HepG2 (cell line): ENCODE data around the gene FAM83C. TPM values are rescaled to one million over a fixed set of nuclear protein-coding genes. Genes with fewer than 3 reads are reported as not detected.

Source experiments
- ATAC-seq: fragments of 200-7000 bp; cut with Tn5 transposase; 3 replicates; pipeline ENCODE4 v1.9.1; 2020; ENCODE audit warnings: mild to moderate bottlenecking, moderate library complexity
- BruUV-seq: library from RNA; stranded (reverse); fragments of 400-500 nt; replicated peaks from 2 replicates; lab custom pipeline; 2021; lab: Mats Ljungman, UMichigan
- CTCF ChIA-PET: fragments of 300-600 bp; formaldehyde crosslinking; extraction: SDS; loops from one replicate; lab custom pipeline; 2021; ENCODE audit warnings: low total read pairs, inconsistent platforms, low intra/inter-chr PET ratio; lab: Yijun Ruan, JAX
- POLR2A ChIA-PET: fragments of 350-600 bp; sonication (Branson Sonifier 250); formaldehyde crosslinking; loops from one replicate; lab custom pipeline; 2020; ENCODE audit warnings: antibody characterized with exemption, inconsistent platforms; lab: Yijun Ruan, JAX
- DNase-seq: peaks from one replicate; pipeline ENCODE4 v3.0.0-alpha.2; 2015; ENCODE audit warnings: low spot score
- FAIRE-seq: peaks from 3 replicates; lab custom pipeline; 2011; peaks lifted over from hg19 to GRCh38; lab: Jason Lieb, UNC
- H2AFZ ChIP-seq: one replicate; pipeline ENCODE4 v1.6.1; 2011; ENCODE audit warnings: low read length, inconsistent platforms
- H3K27ac ChIP-seq: fragments of 300-600 bp; 3 replicates; pipeline ENCODE4 v1.8.0; 2011; ENCODE audit warnings: mixed run types, mild to moderate bottlenecking, mixed read lengths, low read length, inconsistent platforms; ENCODE audit not compliant: insufficient read depth; ENCODE audit errors: extremely low read length
- H3K27me3 ChIP-seq, 2 experiments: fragments of 200-600 bp in 1 of 2; 2 replicates in 1 of 2; 3 replicates in 1 of 2; pipeline versions ENCODE4 v1.6.0 to v1.8.0; 2011; ENCODE audit warnings: low read length in 2 of 2, mild to moderate bottlenecking in 2 of 2, moderate library complexity in 2 of 2, inconsistent platforms in 1 of 2; ENCODE audit not compliant: insufficient read depth in 2 of 2, control insufficient read depth in 1 of 2
- H3K36me3 ChIP-seq, 2 experiments: fragments of 200-600 bp in 1 of 2; replicated peaks in 1 of 2; 2 replicates in 1 of 2; 3 replicates in 1 of 2; pipeline versions ENCODE4 v1.5.1 to v1.8.0; 2011; ENCODE audit warnings: low read length in 2 of 2, inconsistent platforms in 1 of 2; ENCODE audit not compliant: insufficient read depth in 2 of 2, control insufficient read depth in 1 of 2
- H3K4me1 ChIP-seq: 2 replicates; pipeline ENCODE4 v1.5.1; 2012; ENCODE audit warnings: low read length, inconsistent platforms; ENCODE audit not compliant: insufficient read depth
- H3K4me2 ChIP-seq: 2 replicates; pipeline ENCODE4 v1.6.0; 2011; ENCODE audit warnings: low read depth, low read length, inconsistent platforms
- H3K4me3 ChIP-seq, 3 experiments: fragments of 200-600 bp in 1 of 3; sonication (generic), shearing (Covaris generic) in 1 of 3; replicated peaks in 1 of 3; 2 replicates each; pipeline ENCODE4 v1.5.1; 2011 to 2016; ENCODE audit warnings: low read length in 3 of 3, inconsistent platforms in 2 of 3, low read depth in 2 of 3, mild to moderate bottlenecking in 2 of 3, control low read depth in 1 of 3, mixed read lengths in 1 of 3; ENCODE audit not compliant: insufficient read depth in 1 of 3
- H3K79me2 ChIP-seq: one replicate; pipeline ENCODE4 v1.6.1; 2011; ENCODE audit warnings: low read length, inconsistent platforms; ENCODE audit not compliant: insufficient read depth
- H3K9ac ChIP-seq: 2 replicates; pipeline ENCODE4 v1.6.0; 2011; ENCODE audit warnings: mild to moderate bottlenecking, low read depth, low read length, inconsistent platforms; ENCODE audit not compliant: insufficient read depth
- H3K9me3 ChIP-seq: 2 replicates; pipeline ENCODE4 v1.5.1; 2012; ENCODE audit warnings: mild to moderate bottlenecking, low read length
- H4K20me1 ChIP-seq: 2 replicates; pipeline ENCODE4 v1.6.0; 2011; ENCODE audit warnings: inconsistent platforms, mild to moderate bottlenecking, low read length, moderate library complexity; ENCODE audit not compliant: insufficient read depth
- ARNT2 ChIP-seq: sonication (generic); formaldehyde crosslinking; IDR thresholded peaks from 2 replicates; pipeline ENCODE4 v1.8.0; 2022; ENCODE audit warnings: mild to moderate bottlenecking, low read depth, missing genetic modification reagents, moderate library complexity
- EHMT2 ChIP-seq: fragments of 200-600 bp; sonication (generic); IDR thresholded peaks from 2 replicates; pipeline ENCODE4 v1.7.0; 2017; ENCODE audit warnings: antibody characterized with exemption, low read depth, low read length, borderline replicate concordance
- GLI4 ChIP-seq: sonication (generic); formaldehyde crosslinking; IDR thresholded peaks from 2 replicates; pipeline ENCODE4 v1.5.1; 2020; ENCODE audit warnings: missing genetic modification reagents, mild to moderate bottlenecking, moderate library complexity, borderline replicate concordance
- GTF3A ChIP-seq: sonication (generic); formaldehyde crosslinking; conservative IDR thresholded peaks from 2 replicates; pipeline ENCODE4 v1.4.0; 2020; ENCODE audit warnings: mild to moderate bottlenecking, missing genetic modification reagents
- HHEX ChIP-seq: IDR thresholded peaks from 2 replicates; pipeline ENCODE4 v1.6.1; 2016; ENCODE audit warnings: control low read depth
- IKZF4 ChIP-seq: sonication (generic); formaldehyde crosslinking; IDR thresholded peaks from 2 replicates; pipeline ENCODE4 v1.5.1; 2020; ENCODE audit warnings: borderline replicate concordance, mild to moderate bottlenecking, low read depth, missing genetic modification reagents; ENCODE audit errors: not compliant biosample characterization
- KDM5A ChIP-seq: fragments of 200-600 bp; sonication (generic); IDR thresholded peaks from 2 replicates; pipeline ENCODE4 v1.7.0; 2018; ENCODE audit warnings: antibody characterized with exemption, mild to moderate bottlenecking, low read length, borderline replicate concordance
- KLF13 ChIP-seq: sonication (generic); formaldehyde crosslinking; IDR thresholded peaks from 2 replicates; pipeline ENCODE4 v1.4.0; 2020; ENCODE audit warnings: mild to moderate bottlenecking, missing genetic modification reagents
- SALL2 ChIP-seq: sonication (generic); formaldehyde crosslinking; IDR thresholded peaks from 2 replicates; pipeline ENCODE4 v1.8.1; 2023; ENCODE audit warnings: mild to moderate bottlenecking, missing genetic modification reagents, inconsistent platforms
- SNAPC5 ChIP-seq: sonication (generic); formaldehyde crosslinking; IDR thresholded peaks from 2 replicates; pipeline ENCODE4 v1.8.1; 2023; ENCODE audit warnings: mild to moderate bottlenecking, missing genetic modification reagents, borderline replicate concordance
- SRY ChIP-seq: sonication (generic); formaldehyde crosslinking; IDR thresholded peaks from 2 replicates; pipeline ENCODE4 v1.8.0; 2022; ENCODE audit warnings: mild to moderate bottlenecking, missing genetic modification reagents
- YEATS4 ChIP-seq: sonication (generic); formaldehyde crosslinking; IDR thresholded peaks from 2 replicates; pipeline ENCODE4 v1.4.0; 2020; ENCODE audit warnings: missing genetic modification reagents, borderline replicate concordance
- ZBTB42 ChIP-seq: sonication (generic); formaldehyde crosslinking; IDR thresholded peaks from 2 replicates; pipeline ENCODE4 v1.5.0; 2020; ENCODE audit warnings: mild to moderate bottlenecking, missing genetic modification reagents
- ZFY ChIP-seq: sonication (generic); formaldehyde crosslinking; IDR thresholded peaks from 2 replicates; pipeline ENCODE4 v1.4.0; 2020; ENCODE audit warnings: missing genetic modification reagents
- ZNF230 ChIP-seq: sonication (generic); formaldehyde crosslinking; IDR thresholded peaks from 2 replicates; pipeline ENCODE4 v1.4.0; 2020; ENCODE audit warnings: mild to moderate bottlenecking, missing genetic modification reagents
- ZNF510 ChIP-seq: sonication (generic); formaldehyde crosslinking; IDR thresholded peaks from 2 replicates; pipeline ENCODE4 v1.4.0; 2020; ENCODE audit warnings: low read depth, mild to moderate bottlenecking, missing genetic modification reagents
- ZSCAN29 ChIP-seq: sonication (generic); formaldehyde crosslinking; conservative IDR thresholded peaks from 2 replicates; pipeline ENCODE4 v1.4.0; 2020; ENCODE audit warnings: mild to moderate bottlenecking, missing genetic modification reagents
- WGBS: methylation state at CpG from one replicate; pipeline ENCODE4 v1.1.6; 2017; ENCODE audit warnings: low lambda C conversion rate; 5-methylcytosine and 5-hydroxymethylcytosine counted together
- in situ Hi-C: cut with HindIII; loops from 2 replicates; pipeline ENCODE4 v1.10.0; 2017; ENCODE audit warnings: low pct_unique_long_range_greater_than_20kb; ENCODE audit not compliant: extremely low pct_ligation_motif_present
- intact Hi-C: fragments of 100-400 bp; cut with micrococcal nuclease; formaldehyde crosslinking; loops from one replicate; pipeline ENCODE4 v1.10.0; 2022; ENCODE audit not compliant: unreplicated experiment
- polyA plus RNA-seq, 8 experiments: library from polyadenylated mRNA; depleted of rRNA in 3 of 8; stranded (reverse) in 7 of 8; unstranded in 1 of 8; fragments of >200 nt; fragmentation: Illumina TruSeq in 4 of 8; extraction: Trizol in 4 of 8; gene quantifications; 2 replicates each; pipeline versions ENCODE4 v1.2.1 to v1.2.3, GENCODE V29; 2011 to 2016; ENCODE audit warnings: low read depth in 4 of 8, missing spikeins in 1 of 8, mixed read lengths in 1 of 8; ENCODE audit not compliant: insufficient read depth in 1 of 8
- total RNA-seq, 5 experiments: library from RNA; depleted of rRNA; stranded (reverse); fragments of >200 nt; fragmentation: Illumina TruSeq; extraction: Trizol; gene quantifications; 2 replicates each; pipeline ENCODE4 v1.2.3, GENCODE V29; 2016; ENCODE audit warnings: low read depth in 1 of 5
- TF ChIP-seq, protein P1 (sequence below): sonication (generic); formaldehyde crosslinking; IDR thresholded peaks from 2 replicates; pipeline ENCODE4 v1.4.0; 2020; ENCODE audit warnings: missing genetic modification reagents

FAM83C gene
- total and polyA plus RNA-seq, 2 of the 13 experiments (the other 11 are each of a cell fraction or from before 2014, with no cell fraction given), result 0.04 TPM; not detected in 1

GRCh38 chr20:35286899-35287508, 5.2 kb downstream of the FAM83C start:
- Histone ChIP-seq H3K9me3 (no peaks in the 10 kb centered on the region), H3K4me1 (peaks cover 70% of the 10 kb centered on the region), H3K4me3 (peak overlapping the region; percentile 80 to 98 (median 81); a peak in 5 of 6 replicates), H3K9ac (peak overlapping the region; percentile 97; the same call in 1 of the 2 replicates), H2AFZ (no peak overlapping the region), H3K36me3 (peaks cover 0 to 5% of the 10 kb centered on the region in 2 experiments; a peak in 2 of 5 replicates), H3K27me3 (peaks cover 6 to 24% of the 10 kb centered on the region in 2 experiments; a peak in 4 of 5 replicates), H4K20me1 (peaks cover 8% of the 10 kb centered on the region; the same call in 1 of the 2 replicates), H3K4me2 (peak overlapping the region; percentile 91), H3K79me2 (peaks cover 30% of the 10 kb centered on the region), H3K27ac (no peak overlapping the region)
- CTCF ChIA-PET, result no interaction called here
- no TSS peak for BruUV-seq
- in situ Hi-C loops, result no loop called here
- ATAC-seq, result no peak
- FAIRE-seq, result no peak
- 67% methylated on average over 15 of the region's 17 CpGs for WGBS
- intact Hi-C loops, result no loop called here
- POLR2A ChIA-PET, result interaction anchor here (0.9 to 3.0 kb wide), 13 partner anchors 10 to 411 kb away, joined by 3 to 26 read pairs (median 6); partner anchors contain the start of genes ACSS2, CEP250, EDEM2 and UQCC1
- DNase-seq, result no peak
- TF ChIP-seq, protein P1, sequence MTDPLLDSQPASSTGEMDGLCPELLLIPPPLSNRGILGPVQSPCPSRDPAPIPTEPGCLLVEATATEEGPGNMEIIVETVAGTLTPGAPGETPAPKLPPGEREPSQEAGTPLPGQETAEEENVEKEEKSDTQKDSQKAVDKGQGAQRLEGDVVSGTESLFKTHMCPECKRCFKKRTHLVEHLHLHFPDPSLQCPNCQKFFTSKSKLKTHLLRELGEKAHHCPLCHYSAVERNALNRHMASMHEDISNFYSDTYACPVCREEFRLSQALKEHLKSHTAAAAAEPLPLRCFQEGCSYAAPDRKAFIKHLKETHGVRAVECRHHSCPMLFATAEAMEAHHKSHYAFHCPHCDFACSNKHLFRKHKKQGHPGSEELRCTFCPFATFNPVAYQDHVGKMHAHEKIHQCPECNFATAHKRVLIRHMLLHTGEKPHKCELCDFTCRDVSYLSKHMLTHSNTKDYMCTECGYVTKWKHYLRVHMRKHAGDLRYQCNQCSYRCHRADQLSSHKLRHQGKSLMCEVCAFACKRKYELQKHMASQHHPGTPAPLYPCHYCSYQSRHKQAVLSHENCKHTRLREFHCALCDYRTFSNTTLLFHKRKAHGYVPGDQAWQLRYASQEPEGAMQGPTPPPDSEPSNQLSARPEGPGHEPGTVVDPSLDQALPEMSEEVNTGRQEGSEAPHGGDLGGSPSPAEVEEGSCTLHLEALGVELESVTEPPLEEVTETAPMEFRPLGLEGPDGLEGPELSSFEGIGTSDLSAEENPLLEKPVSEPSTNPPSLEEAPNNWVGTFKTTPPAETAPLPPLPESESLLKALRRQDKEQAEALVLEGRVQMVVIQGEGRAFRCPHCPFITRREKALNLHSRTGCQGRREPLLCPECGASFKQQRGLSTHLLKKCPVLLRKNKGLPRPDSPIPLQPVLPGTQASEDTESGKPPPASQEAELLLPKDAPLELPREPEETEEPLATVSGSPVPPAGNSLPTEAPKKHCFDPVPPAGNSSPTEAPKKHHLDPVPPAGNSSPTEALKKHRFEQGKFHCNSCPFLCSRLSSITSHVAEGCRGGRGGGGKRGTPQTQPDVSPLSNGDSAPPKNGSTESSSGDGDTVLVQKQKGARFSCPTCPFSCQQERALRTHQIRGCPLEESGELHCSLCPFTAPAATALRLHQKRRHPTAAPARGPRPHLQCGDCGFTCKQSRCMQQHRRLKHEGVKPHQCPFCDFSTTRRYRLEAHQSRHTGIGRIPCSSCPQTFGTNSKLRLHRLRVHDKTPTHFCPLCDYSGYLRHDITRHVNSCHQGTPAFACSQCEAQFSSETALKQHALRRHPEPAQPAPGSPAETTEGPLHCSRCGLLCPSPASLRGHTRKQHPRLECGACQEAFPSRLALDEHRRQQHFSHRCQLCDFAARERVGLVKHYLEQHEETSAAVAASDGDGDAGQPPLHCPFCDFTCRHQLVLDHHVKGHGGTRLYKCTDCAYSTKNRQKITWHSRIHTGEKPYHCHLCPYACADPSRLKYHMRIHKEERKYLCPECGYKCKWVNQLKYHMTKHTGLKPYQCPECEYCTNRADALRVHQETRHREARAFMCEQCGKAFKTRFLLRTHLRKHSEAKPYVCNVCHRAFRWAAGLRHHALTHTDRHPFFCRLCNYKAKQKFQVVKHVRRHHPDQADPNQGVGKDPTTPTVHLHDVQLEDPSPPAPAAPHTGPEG (CRISPR knock-in tag), result 0 out of 2 replicates have a peak, but pooled peaks have one; percentile 9
- TF ChIP-seq ZFY (CRISPR knock-in tag), result 0 out of 2 replicates have a peak, but pooled peaks have one; percentile 1
- peak; percentile 56; the same call in 1 of the 2 replicates for TF ChIP-seq ZBTB42 (CRISPR knock-in tag)
- 0 out of 2 replicates have a peak, but pooled peaks have one; percentile 8 for TF ChIP-seq SALL2
- peak; percentile 28; the same call in 1 of the 2 replicates for TF ChIP-seq YEATS4 (CRISPR knock-in tag)
- TF ChIP-seq ZSCAN29 (CRISPR knock-in tag), result 0 out of 2 replicates have a peak, but pooled peaks have one; percentile 67
- peak; percentile 10 for TF ChIP-seq IKZF4 (CRISPR knock-in tag)
- TF ChIP-seq GLI4 (CRISPR knock-in tag), result 0 out of 2 replicates have a peak, but pooled peaks have one; percentile 10
- peak; percentile 20; the same call in 1 of the 2 replicates for TF ChIP-seq ZNF230
- TF ChIP-seq SNAPC5, result no peak
- TF ChIP-seq ARNT2, result 0 out of 2 replicates have a peak, but pooled peaks have one; percentile 40
- TF ChIP-seq KLF13 (CRISPR knock-in tag), result no peak
- TF ChIP-seq HHEX (CRISPR knock-in tag), result no peak
- TF ChIP-seq SRY (CRISPR knock-in tag), result no peak
- no peak for TF ChIP-seq KDM5A
- 0 out of 2 replicates have a peak, but pooled peaks have one; percentile 43 for TF ChIP-seq ZNF510
- TF ChIP-seq GTF3A (CRISPR knock-in tag), result peak; percentile 54; the same call in 1 of the 2 replicates
- no peak for TF ChIP-seq EHMT2
